Measurements from ENCODE around the gene EEF1AKMT4. TPM values are rescaled to one million over a fixed set of nuclear protein-coding genes. Genes with fewer than 3 reads are reported as not detected.

Gene EEF1AKMT4
- total RNA-seq, 1 experiment from 2014 or later = 7.8 TPM

GRCh38 chr3:184228376-184229137, 20.9 kb upstream of the EEF1AKMT4 start:
- peak overlapping the region; percentile 47 for H3K4me3 ChIP-seq (ENCODE audit: low read depth, low read length, poor library complexity, severe bottlenecking)
- ChIA-PET CTCF (interaction anchor here (0.5 to 1.3 kb wide), 5 partner anchors 8 to 1257 kb away, joined by 3 to 10 read pairs (median 5); partner anchors contain the start of gene ABCC5), POLR2A (ENCODE audit: low non-redundant PET) (no interaction called here)
- peaks cover 58% of the 10 kb centered on the region for H3K27me3 ChIP-seq (replicated peaks; ENCODE audit: insufficient read depth, low read depth, low read length, poor library complexity)
- intact Hi-C loops (cut with micrococcal nuclease; ENCODE audit: unreplicated experiment) = no loop called here
- H3K36me3 ChIP-seq (ENCODE audit: insufficient read depth, low read length, poor library complexity, severe bottlenecking) = no peaks in the 10 kb centered on the region
- BruUV-seq (replicated peaks) = no TSS peak
- TF ChIP-seq EZH2 (IDR thresholded peaks at IDR 0.05; ENCODE audit: borderline replicate concordance, low read depth, low read length, poor library complexity, severe bottlenecking) (no peak), CTCF (conservative IDR thresholded peaks at IDR 0.05; ENCODE audit: low read depth, low read length) (no peak)
- no peak overlapping the region for H3K27ac ChIP-seq (ENCODE audit: low read depth, low read length, poor library complexity, severe bottlenecking)
- H3K9me3 ChIP-seq (ENCODE audit: low read depth, low read length, poor library complexity, severe bottlenecking) = no peaks in the 10 kb centered on the region
- peaks cover 5% of the 10 kb centered on the region for H3K4me1 ChIP-seq (ENCODE audit: insufficient read depth, low read length, poor library complexity, severe bottlenecking)
- DNase-seq (ENCODE audit: low spot score) = no peak

GRCh38 chr3:184229394-184230080, 19.9 kb upstream of the EEF1AKMT4 start, which contains the start of gene VWA5B2:
TSS of gene VWA5B2 (plus strand) at chr3:184229585. CDS start at chr3:184230529, 944 bp downstream.
- no peak within 1 kb of the TSS for H3K27ac ChIP-seq (ENCODE audit: low read depth, low read length, poor library complexity, severe bottlenecking)
- peak within 1 kb of the TSS; percentile 47 for H3K4me3 ChIP-seq (ENCODE audit: low read depth, low read length, poor library complexity, severe bottlenecking)
- peaks cover 5% of the 10 kb centered on the region for H3K4me1 ChIP-seq (ENCODE audit: insufficient read depth, low read length, poor library complexity, severe bottlenecking)
- H3K36me3 ChIP-seq (ENCODE audit: insufficient read depth, low read length, poor library complexity, severe bottlenecking) = no peaks in the 10 kb centered on the region
- CTCF ChIA-PET = no interaction called here
- no peaks in the 10 kb centered on the region for H3K9me3 ChIP-seq (ENCODE audit: low read depth, low read length, poor library complexity, severe bottlenecking)
- H3K27me3 ChIP-seq (replicated peaks; ENCODE audit: insufficient read depth, low read depth, low read length, poor library complexity) = peaks cover 58% of the 10 kb centered on the region
- intact Hi-C loops (cut with micrococcal nuclease; ENCODE audit: unreplicated experiment) = no loop called here
- no peak for TF ChIP-seq EZH2 (IDR thresholded peaks at IDR 0.05; ENCODE audit: borderline replicate concordance, low read depth, low read length, poor library complexity, severe bottlenecking)
- no peak for TF ChIP-seq CTCF (conservative IDR thresholded peaks at IDR 0.05; ENCODE audit: low read depth, low read length)
- POLR2A ChIA-PET (ENCODE audit: low non-redundant PET) = no interaction called here
- DNase-seq (ENCODE audit: low spot score) = peak; percentile 74
- no TSS peak for BruUV-seq (replicated peaks)

- H3K27ac ChIP-seq (ENCODE audit: low read depth, low read length, poor library complexity, severe bottlenecking) = no peak overlapping the region
- no peaks in the 10 kb centered on the region for H3K36me3 ChIP-seq (ENCODE audit: insufficient read depth, low read length, poor library complexity, severe bottlenecking)
- intact Hi-C loops (cut with micrococcal nuclease; ENCODE audit: unreplicated experiment) = no loop called here
- POLR2A ChIA-PET (ENCODE audit: low non-redundant PET) = no interaction called here
- CTCF ChIA-PET = no interaction called here
- H3K4me3 ChIP-seq (ENCODE audit: low read depth, low read length, poor library complexity, severe bottlenecking) = peak overlapping the region; percentile 47
- peaks cover 5% of the 10 kb centered on the region for H3K4me1 ChIP-seq (ENCODE audit: insufficient read depth, low read length, poor library complexity, severe bottlenecking)
- BruUV-seq (replicated peaks) = no TSS peak
- DNase-seq (ENCODE audit: low spot score) = no peak
- TF ChIP-seq CTCF (conservative IDR thresholded peaks at IDR 0.05; ENCODE audit: low read depth, low read length) (no peak), EZH2 (IDR thresholded peaks at IDR 0.05; ENCODE audit: borderline replicate concordance, low read depth, low read length, poor library complexity, severe bottlenecking) (no peak)
- H3K27me3 ChIP-seq (replicated peaks; ENCODE audit: insufficient read depth, low read depth, low read length, poor library complexity) = peaks cover 58% of the 10 kb centered on the region
- no peaks in the 10 kb centered on the region for H3K9me3 ChIP-seq (ENCODE audit: low read depth, low read length, poor library complexity, severe bottlenecking)
These were observed 19.3 kb upstream of the EEF1AKMT4 start for GRCh38 chr3:184230081-184230602.
